ENCODE measurements around the gene NUDT6. TPM values are rescaled to one million over a fixed set of nuclear protein-coding genes. Genes with fewer than 3 reads are reported as not detected.

Gene NUDT6
- total and polyA plus RNA-seq, 2 experiments from 2014 or later, result 5.6 to 11.0 TPM

DNA sequence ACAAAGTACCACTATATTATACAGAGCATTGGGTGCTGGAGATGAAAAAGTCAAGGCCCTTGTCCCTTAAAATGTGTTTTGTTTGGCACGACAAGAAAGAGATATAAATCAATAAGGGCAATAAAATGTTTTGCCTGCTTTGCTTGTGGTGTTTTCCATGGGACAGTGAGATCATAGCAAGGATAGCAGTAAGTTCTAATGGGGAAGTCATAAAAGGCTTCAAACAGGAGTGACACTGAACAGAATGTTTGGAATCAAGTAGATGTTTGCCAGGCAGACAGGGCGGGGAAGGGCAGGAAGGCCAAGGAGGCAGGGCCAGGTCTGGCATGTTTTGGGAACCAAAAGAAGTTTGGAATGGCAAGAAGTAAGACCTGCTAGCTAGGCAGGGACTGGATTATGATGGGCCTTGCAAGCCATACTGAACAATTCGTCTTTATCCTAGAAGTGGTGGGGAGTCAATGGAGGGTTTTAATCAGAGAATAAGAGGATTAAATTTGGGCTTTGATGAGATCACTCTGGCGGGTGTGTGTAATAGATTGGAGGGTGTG is 79.3 kb downstream of the NUDT6 start:
- Histone ChIP-seq H3K27me3 (no peaks in the 10 kb centered on the region), H3K9me3 (ENCODE audit: low read depth) (no peaks in the 10 kb centered on the region), H3K9me2 (replicated peaks; ENCODE audit: insufficient read depth) (no peaks in the 10 kb centered on the region), H3K4me2 (no peak overlapping the region), H3K36me3 (replicated peaks; ENCODE audit: insufficient read depth, low read depth) (no peaks in the 10 kb centered on the region), H3K4me3 (no peak overlapping the region), H2AFZ (no peak overlapping the region), H3K4me1 (ENCODE audit: insufficient read depth) (no peaks in the 10 kb centered on the region), H4K20me1 (ENCODE audit: insufficient read depth, poor library complexity, severe bottlenecking) (peaks cover 2% of the 10 kb centered on the region), H3K79me2 (peaks cover 4% of the 10 kb centered on the region), H3K27ac (no peak overlapping the region)
- TF ChIP-seq EZH2phosphoT487 (IDR thresholded peaks at IDR 0.05; ENCODE audit: low read depth, severe bottlenecking, unreplicated experiment) (no peak), EZH2 (IDR thresholded peaks at IDR 0.05; ENCODE audit: borderline replicate concordance) (no peak), CTCF (IDR thresholded peaks at IDR 0.05; ENCODE audit: poor library complexity) (no peak)
- DNase-seq (ENCODE audit: low spot score), result no peak
- 61% methylated on average over 4 of the region's 4 CpGs for WGBS (ENCODE audit: low lambda C conversion rate, missing lambda C conversion rate)

Other genes starting within 250 kb of the NUDT6 start
- gene BBS12, start 189.9 kb downstream of the NUDT6 start, total RNA-seq, result 3.9 and 4.7 TPM in 2 replicates
- 3.0 and 4.3 TPM in 2 replicates for gene BBS12, start 189.9 kb downstream of the NUDT6 start, polyA plus RNA-seq
- gene FGF2, start 95.8 kb downstream of the NUDT6 start, total RNA-seq, result 9.7 and 11.3 TPM in 2 replicates
- gene FGF2, start 95.8 kb downstream of the NUDT6 start, polyA plus RNA-seq, result 3.9 and 4.5 TPM in 2 replicates